ENCODE data around the gene IGSF3.
"Not testable (repeated sequence)": the region's sequence is repeated elsewhere in the genome, so short reads cannot be mapped to it uniquely, and the experiment has no call there.

Gene IGSF3

DNA sequence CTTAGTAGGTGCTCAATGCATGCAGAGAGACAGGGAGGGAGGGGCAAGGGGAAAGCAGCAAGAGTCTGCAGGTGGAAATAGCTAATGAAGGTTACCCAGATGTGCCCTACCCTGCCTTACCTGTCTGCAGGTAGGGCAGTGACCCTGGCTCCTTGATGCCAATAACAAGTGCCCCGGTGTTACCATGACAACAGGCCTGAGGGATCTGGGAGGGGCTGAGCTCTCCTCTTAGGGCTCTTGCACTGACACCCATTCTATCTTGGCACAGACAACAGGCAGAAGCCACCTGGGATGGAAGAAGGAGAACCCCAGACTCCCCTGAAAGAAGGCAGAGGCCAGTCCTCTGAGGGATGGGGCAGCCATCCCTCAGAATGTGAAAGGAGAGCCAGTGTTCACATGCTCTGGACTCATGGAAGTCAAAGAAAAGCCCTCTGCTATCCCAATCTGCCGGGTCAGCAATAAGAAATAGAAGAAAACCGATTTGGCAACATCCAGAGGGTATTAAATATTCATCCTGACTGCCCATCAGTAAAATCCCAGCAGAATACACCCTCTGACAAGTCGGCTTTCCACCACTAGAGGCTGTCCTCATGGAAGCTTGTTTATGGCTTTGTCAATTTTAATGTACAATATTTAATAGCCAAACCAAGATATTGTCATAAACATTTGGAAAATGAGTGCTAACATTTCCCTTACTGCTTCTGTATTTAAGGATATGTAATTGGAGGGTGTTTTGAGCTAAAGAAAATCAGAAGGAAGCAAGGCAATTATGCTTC is 72.3 kb downstream of the IGSF3 start:
- DNase-seq = not testable (repeated sequence)

- DNase-seq = not testable (repeated sequence)
These were observed 73.6 kb downstream of the IGSF3 start for GRCh38 chr1:116593977-116594376.

- not testable (repeated sequence) for DNase-seq
These were observed 74.1 kb downstream of the IGSF3 start for GRCh38 chr1:116593401-116593800.

- DNase-seq = not testable (repeated sequence)
These were observed 75.5 kb downstream of the IGSF3 start for GRCh38 chr1:116591951-116592605.

GRCh38 chr1:116591006-116591950 is 76.3 kb downstream of the IGSF3 start:
- not testable (repeated sequence) for DNase-seq

GRCh38 chr1:116590359-116591005 is 77.1 kb downstream of the IGSF3 start:
- not testable (repeated sequence) for DNase-seq

GRCh38 chr1:116589101-116589735 is 78.3 kb downstream of the IGSF3 start:
- peak; percentile 30 for DNase-seq

- no peak for DNase-seq
These were observed 79.9 kb downstream of the IGSF3 start for GRCh38 chr1:116587501-116588227.

DNA sequence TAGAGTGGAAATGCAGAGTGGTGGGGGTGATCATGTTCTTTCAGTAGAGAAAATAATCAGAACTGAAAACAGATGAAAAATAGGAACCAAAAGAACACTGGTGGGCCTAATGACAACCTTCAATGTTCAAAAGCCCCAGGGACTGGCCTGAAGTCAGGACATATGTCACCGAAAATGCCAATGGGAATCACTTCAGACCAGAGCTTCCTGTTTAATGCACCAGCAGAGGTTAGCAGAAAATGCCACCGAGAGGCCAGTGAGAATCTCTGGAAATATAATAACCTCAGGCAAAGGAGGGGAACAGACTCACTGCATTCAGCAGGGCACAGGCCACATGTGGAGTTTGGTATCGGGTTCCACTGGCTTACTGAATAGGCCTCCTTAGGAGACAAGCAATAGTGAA is 80.8 kb downstream of the IGSF3 start:
- DNase-seq = no peak

GRCh38 chr1:116585886-116586285 is 81.6 kb downstream of the IGSF3 start:
- DNase-seq = peak; percentile 17

DNA sequence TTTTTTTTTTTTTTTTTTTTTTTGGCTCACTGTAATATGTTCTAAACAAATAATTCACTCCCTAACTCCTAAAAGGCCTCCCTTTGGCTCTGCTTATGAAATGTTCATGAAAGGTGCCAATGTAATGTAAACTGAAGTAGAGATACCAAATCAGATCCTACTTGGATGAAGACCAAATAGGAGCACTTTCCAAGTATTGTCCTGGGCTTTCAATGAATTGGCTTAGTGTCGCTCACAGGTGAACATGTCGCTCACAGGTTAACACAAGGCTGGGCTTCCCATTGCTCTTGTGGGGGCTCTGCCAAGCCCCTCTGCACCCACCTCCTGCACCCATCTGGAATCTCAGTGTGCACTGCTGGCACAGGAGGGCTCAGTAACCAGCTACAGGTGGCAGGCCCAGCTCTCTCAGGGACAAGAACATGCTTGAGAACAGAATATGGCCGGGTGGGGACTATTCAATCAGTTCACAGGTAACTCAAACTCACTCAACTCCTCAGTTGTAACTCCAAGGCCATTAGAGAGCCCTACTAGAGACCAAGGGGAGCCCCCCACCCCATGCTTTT is 86.1 kb downstream of the IGSF3 start:
- no peak for DNase-seq

DNA sequence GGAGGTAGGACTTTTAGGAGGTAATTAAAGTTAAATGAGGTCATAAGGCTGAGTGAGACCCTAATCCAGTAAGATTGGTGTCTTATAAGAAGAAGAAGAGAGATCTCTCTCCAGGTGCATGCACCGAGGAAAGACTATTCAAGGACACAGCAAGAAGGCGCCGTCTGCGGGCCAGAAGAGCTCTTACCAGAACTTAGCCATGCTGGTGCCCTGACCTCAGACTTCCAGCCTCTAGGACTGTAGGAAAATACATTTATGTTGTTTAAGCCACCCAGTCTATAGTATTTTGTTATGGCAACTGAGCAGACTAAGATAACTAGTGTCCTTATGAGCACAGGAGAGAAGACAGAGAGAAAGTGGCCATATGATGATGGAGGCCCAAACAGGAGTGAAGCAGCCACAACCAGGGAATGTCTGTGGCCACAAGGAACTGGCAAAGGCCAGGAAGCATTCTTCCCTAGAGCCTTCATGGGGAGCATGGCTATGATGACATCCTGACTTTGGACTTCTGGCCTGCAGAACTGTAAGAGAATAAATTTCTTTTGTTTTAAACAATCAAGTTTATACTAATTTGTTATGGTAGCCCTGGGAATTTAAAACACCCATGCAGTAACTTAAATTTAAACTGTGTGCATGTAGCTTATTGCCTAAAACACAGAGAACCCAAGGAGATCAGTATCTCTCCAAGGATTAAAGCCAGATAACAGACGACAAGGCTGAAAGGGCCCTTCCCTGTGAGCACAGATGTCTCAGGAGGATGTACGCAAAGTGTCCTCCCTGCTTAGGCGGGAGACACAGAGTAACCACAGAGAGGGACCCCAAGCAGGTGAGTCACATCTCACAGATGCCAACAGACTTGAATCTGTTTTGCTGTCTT is 86.8 kb downstream of the IGSF3 start:
- DNase-seq = peak; percentile 20

DNA sequence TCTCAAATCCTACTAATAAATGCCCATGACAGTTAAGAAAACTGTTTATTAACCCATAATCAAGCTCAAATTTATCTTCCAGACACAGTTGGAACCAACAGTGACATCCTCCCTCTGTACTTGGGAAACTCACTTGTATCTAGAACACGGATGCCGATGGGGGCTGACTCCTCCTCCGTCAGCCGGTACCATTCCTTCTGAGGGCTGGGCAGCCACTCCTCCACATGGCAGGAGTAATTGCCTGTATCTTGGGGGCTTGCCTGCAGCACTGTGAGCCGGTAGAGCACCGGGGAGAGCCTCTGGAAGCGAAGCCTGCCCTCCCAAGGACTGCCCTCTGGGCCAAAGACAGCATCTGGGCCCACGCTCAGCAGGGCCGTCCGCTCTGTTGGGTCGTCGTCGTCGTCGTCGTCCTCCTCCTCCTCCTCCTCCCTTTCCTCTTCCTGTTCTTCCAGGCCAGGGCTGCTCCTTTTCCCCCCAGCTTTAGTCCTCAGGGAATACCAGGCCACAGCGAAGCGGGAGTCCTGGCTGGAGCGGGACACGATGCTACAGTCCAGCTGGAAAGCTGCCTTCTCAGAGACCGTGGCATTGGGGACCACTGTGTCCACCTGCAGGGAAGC is 88.2 kb downstream of the IGSF3 start:
- no peak for DNase-seq

DNA sequence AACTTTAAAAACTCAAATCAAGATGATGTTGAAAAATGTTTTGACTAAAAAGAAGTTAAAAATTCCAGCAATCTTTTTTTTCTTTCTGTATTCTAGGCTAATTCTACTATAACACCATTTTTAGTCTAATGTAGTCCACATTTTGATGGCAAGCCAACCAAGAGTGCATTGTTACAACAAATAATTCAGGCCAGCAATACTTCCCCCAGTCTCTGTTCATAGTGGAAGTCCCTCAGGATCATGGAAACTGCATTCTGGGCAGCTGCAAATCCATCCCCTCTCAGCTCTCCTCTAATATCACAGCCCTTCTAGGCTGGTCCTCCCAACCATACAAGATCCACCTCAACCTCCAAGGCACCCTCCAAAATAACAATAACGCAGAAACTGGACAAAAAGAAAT is 89.0 kb downstream of the IGSF3 start:
- DNase-seq = no peak

DNA sequence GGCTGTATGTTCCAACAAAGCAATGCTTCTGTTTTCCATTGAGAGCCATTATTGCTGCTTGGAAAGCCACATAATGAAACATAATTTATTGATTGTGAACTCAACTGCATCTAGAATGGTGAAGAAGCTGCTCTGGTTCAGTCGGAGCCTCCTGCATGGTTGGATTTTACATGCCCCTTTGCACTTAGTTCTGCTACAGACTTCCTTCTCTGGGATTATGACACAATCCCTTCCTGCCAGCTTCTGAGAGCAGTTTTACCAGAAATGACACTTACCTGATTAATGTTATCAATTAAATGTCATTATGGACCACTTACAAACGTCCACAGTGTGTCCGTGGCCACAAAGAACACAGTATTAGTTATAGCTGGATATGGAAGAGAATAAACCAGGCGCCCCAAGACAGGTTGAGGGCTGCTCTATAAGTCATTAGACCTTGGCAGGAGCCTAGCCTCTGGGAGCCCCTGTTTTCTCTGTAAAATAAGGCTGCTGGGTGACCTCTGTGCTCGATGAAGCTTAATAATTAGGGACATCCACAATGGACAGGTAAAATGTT is 89.7 kb downstream of the IGSF3 start:
- DNase-seq = no peak

GRCh38 chr1:116574581-116575291 is 92.8 kb downstream of the IGSF3 start:
- peak; percentile 56 for DNase-seq

- DNase-seq = peak; percentile 52
These were observed 94.0 kb downstream of the IGSF3 start for GRCh38 chr1:116573431-116574095.

Measured in fibroblast of skin of right biceps (primary cell).